Measurements from ENCODE around the gene EPS8L3. TPM values are rescaled to one million over a fixed set of nuclear protein-coding genes. Genes with fewer than 3 reads are reported as not detected.
"Not testable (repeated sequence)": the region's sequence is repeated elsewhere in the genome, so short reads cannot be mapped to it uniquely, and the experiment has no call there.

EPS8L3 gene
- total and polyA plus RNA-seq, 8 donors = 0.39 to 4.3 (median 1.4) TPM

DNA sequence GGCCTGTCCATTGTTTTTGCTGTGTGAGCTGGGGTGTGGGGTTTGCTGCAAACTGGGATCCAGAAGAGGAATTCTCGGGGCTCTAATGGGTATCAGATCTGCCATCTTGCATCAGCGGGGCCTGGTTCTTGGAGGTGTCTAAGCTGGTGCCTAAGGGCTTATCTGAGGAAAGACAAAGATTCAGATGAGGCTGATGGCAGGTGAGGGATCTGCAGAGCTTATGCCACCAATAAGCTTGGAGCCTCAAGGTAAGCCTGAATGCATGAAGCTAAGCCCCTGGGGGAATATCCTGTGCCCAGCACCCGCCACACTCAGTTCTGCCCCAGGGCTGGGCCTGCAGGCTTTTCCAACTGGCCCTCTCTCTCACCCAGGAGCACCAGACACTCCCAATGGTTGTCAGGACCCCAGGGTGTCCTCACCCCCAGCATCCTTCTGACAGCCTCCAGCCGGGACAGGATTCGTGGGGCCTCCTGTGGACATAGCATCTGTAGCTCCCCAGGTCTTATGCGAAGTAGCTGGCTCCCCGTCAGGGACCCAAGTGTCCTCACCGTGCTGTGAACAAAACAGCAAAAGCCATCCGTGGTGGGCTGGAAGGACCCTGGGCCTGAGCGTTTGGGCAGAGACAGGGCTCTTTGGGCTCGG, 13.4 kb downstream of the EPS8L3 start:
- intact Hi-C loops (cut with DNase I) = no loop called here
- FAIRE-seq (no peak), ATAC-seq (no peak), DNase-seq (peak in 1 of 6 donors; percentile 3)
- Histone ChIP-seq H3K27ac (no peak overlapping the region), H3K4me1 (no peaks in the 10 kb centered on the region), H3K9me3 (no peaks in the 10 kb centered on the region), H3K27me3 (no peaks in the 10 kb centered on the region), H3K4me3 (no peak overlapping the region), H3K36me3 (no peaks in the 10 kb centered on the region)
- 90 to 97% methylated on average over 11 of the region's 11 CpGs for WGBS, 2 donors
- TF ChIP-seq, protein P1, sequence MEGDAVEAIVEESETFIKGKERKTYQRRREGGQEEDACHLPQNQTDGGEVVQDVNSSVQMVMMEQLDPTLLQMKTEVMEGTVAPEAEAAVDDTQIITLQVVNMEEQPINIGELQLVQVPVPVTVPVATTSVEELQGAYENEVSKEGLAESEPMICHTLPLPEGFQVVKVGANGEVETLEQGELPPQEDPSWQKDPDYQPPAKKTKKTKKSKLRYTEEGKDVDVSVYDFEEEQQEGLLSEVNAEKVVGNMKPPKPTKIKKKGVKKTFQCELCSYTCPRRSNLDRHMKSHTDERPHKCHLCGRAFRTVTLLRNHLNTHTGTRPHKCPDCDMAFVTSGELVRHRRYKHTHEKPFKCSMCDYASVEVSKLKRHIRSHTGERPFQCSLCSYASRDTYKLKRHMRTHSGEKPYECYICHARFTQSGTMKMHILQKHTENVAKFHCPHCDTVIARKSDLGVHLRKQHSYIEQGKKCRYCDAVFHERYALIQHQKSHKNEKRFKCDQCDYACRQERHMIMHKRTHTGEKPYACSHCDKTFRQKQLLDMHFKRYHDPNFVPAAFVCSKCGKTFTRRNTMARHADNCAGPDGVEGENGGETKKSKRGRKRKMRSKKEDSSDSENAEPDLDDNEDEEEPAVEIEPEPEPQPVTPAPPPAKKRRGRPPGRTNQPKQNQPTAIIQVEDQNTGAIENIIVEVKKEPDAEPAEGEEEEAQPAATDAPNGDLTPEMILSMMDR (IDR thresholded peaks at IDR 0.05) = no peak

DNA sequence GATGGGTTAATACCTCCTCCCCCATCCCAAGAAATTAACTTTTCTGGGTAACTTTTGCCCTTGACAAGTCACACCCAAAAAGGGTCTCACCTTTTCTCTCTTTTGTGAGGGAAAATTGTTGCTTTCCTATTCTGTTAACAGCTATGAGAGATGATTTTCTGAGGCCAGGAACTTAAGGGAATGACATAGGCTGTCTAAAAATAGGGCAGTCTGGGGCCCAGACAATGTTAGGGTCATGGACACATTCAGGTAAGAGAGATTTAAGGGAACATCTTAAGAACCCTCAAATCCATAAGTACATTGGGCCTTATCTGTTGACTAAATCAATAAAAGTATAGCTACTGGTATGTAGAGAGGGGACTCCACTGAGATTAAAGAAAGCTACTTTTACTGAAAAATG, 14.5 kb downstream of the EPS8L3 start:
- DNase-seq (no peak), ATAC-seq (no peak), FAIRE-seq (no peak)
- Histone ChIP-seq H3K4me3 (no peak overlapping the region), H3K4me1 (no peaks in the 10 kb centered on the region), H3K27me3 (no peaks in the 10 kb centered on the region), H3K27ac (no peak overlapping the region), H3K36me3 (no peaks in the 10 kb centered on the region), H3K9me3 (no peaks in the 10 kb centered on the region)
- intact Hi-C loops (cut with DNase I) = no loop called here
- TF ChIP-seq, protein P1 (IDR thresholded peaks at IDR 0.05) = no peak

DNA sequence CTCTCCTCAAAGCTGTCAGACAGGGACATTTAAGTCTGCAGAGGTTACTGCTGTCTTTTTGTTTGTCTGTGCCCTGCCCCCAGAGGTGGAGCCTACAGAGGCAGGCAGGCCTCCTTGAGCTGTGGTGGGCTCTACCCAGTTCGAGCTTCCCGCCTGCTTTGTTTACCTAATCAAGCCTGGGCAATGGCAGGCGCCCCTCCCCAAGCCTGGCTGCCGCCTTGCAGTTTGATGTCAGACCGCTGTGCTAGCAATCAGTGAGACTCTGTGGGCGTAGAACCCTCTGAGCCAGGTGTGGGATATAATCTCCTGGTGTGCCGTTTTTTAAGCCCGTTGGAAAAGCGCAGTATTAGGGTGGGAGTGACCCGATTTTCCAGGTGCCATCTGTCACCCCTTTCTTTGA, 15.4 kb downstream of the EPS8L3 start:
- DNase-seq; FAIRE-seq; ATAC-seq; H3K4me1 ChIP-seq; intact Hi-C loops (cut with DNase I); H3K27me3 ChIP-seq; H3K4me3 ChIP-seq; H3K36me3 ChIP-seq; H3K27ac ChIP-seq; H3K9me3 ChIP-seq: not testable (repeated sequence)
- 87 to 96% methylated on average over 6 to 10 of the region's 10 CpGs for WGBS, 2 donors

DNA sequence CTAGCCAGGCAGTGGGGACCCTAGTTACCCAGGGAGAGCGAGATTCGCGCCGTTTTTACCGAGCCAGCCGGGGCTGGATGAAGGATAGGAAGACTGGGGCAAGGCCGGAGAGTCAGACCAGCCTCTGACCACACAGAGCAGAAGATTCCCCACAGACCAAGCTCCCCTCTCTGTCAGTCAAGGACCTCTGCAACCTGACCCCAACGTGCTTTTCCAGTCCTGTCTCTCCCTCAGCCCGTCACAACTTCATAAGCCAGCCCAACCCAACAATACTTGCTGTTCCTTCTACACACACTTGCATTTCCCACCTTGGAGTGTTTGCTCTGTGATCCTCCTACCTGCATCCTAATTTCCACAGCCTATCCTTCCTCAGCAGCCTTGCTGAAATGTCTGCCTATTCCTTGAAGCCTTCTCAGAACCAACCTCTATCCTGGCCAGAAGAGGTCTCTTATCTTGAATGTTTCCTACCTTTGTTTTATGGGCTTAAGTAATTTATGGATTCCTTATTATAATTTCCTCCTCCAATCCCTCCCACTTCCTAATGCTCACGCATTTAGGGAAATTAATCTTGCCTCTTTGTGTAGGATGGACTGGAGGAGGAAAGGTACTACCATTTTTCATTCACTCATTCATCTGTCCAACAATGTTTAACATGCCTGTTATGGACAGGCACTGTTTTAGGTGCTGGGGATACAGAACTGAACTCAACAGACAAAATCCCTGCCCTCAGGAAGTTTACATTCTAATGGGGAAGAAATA, 22.9 kb downstream of the EPS8L3 start, which contains the start of gene GSTM3:
Gene GSTM3, minus strand, starts transcription at position 424 of the 759 bp plus-strand sequence. CDS start 751 bp downstream, outside the sequence.
- ATAC-seq = peak in 3 of 4 donors; percentile 7 to 41 (median 9)
- intact Hi-C loops (cut with DNase I) = no loop called here
- Histone ChIP-seq H3K36me3 (peaks cover 0 to 7% (median 0%) of the 10 kb centered on the region in 3 donors), H3K27ac (peak within 1 kb of the TSS in 2 of 4 donors; percentile 39 to 64), H3K4me1 (no peaks in the 10 kb centered on the region), H3K9me3 (no peaks in the 10 kb centered on the region), H3K4me3 (peak within 1 kb of the TSS; percentile 34 to 82 (median 50)), H3K27me3 (no peaks in the 10 kb centered on the region)
- no peak for DNase-seq
- WGBS, 2 donors = 2 to 17% methylated on average over 10 of the region's 10 CpGs
- TF ChIP-seq, protein P1 (IDR thresholded peaks at IDR 0.05) = no peak
- FAIRE-seq = no peak

DNA sequence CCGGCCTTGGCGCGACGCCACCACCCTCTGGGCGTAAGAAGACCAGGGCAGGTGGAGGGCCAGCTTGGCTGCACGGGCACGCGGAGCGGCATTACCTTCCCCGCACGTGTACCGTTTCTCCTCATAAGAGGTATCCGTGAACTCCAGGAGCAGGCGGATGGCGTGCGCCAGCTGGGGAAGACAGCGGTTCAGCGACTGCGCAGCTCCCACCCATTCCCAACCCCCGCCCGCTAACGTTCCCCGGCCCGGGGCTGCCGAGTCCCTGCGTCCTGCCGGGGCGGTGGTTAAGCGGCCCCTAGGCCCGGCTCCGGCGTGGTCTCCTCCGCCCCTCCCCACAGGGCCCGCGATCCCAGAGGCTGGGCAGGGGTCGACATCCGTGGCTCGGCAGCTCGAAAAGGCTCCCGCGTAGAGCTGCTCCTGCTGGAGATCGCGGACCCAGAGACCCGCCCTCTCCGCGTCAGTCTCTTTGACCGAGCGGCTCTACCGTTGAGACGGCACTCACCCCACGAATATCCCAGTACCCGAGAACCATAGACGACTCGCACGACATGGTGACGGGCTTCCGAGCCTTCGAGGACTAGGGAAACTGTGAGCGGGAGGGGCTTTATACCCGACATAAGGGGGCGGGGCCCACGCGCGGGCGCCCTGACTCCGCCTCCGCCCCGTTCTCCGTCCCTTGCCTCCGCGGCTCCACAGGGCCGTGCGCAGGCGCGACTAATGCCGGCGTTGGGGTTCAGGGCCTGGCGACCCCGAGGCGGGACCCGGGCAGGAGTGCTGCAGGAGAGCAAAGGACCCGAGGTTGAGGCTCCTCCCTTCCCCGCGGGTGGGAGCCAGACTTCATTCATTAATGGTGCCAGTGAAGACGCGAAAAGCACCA, 23.7 kb downstream of the EPS8L3 start:
- intact Hi-C loops (cut with DNase I) = no loop called here
- peak overlapping the region in 2 of 4 donors; percentile 39 to 64 for H3K27ac ChIP-seq
- H3K4me1 ChIP-seq = no peaks in the 10 kb centered on the region
- no peaks in the 10 kb centered on the region for H3K9me3 ChIP-seq
- WGBS, 2 donors = 1 to 2% methylated on average over 74 to 86 of the region's 86 CpGs
- ATAC-seq = peak; percentile 98 to 99 (median 98)
- no peak for FAIRE-seq
- H3K27me3 ChIP-seq = no peaks in the 10 kb centered on the region
- H3K36me3 ChIP-seq = peaks cover 0 to 7% (median 0%) of the 10 kb centered on the region in 3 donors
- peak; percentile 73 to 91 (median 84) for DNase-seq
- peak overlapping the region; percentile 34 to 82 (median 50) for H3K4me3 ChIP-seq
- TF ChIP-seq, protein P1 (IDR thresholded peaks at IDR 0.05) = no peak
